ENCODE measurements around the gene CD82. TPM values are rescaled to one million over a fixed set of nuclear protein-coding genes. Genes with fewer than 3 reads are reported as not detected.

CD82 gene
- total RNA-seq, 5 donors from 2014 or later (not counting 1 experiment from before 2014, with no cell fraction given): 53.4 to 99.6 (median 69.0) TPM

- Mint-ChIP-seq H3K27me3 (peaks cover 8 to 24% of the 10 kb centered on the region in 2 donors), H3K4me1 (peaks cover 8 to 17% (median 17%) of the 10 kb centered on the region in 3 donors), H3K27ac (no peak overlapping the region), H3K4me3 (no peak overlapping the region), H3K36me3 (no peaks in the 10 kb centered on the region), H3K9me3 (no peaks in the 10 kb centered on the region)
- Histone ChIP-seq H3K36me3 (ENCODE audit: control insufficient read depth in 2 of 2, extremely low read depth in 1 of 2, insufficient read depth in 1 of 2, low read length in 1 of 2) (no peaks in the 10 kb centered on the region), H3K27me3 (replicated peaks in 1 of 2; ENCODE audit: control insufficient read depth in 2 of 2, extremely low read depth in 1 of 2, insufficient read depth in 2 of 2, low read length in 1 of 2) (peaks cover 0 to 37% of the 10 kb centered on the region in 2 experiments), H3K9me3 (no peaks in the 10 kb centered on the region), H3K4me1 (ENCODE audit: control insufficient read depth in 1 of 2, extremely low read depth in 1 of 2, insufficient read depth in 2 of 2, low read length in 2 of 2) (peaks cover 0 to 5% of the 10 kb centered on the region in 2 experiments), H3K4me3 (ENCODE audit: control insufficient read depth in 1 of 2, extremely low read depth in 1 of 2, low read length in 1 of 2) (no peak overlapping the region), H3K27ac (ENCODE audit: low read length) (no peak overlapping the region)
- DNase-seq (peak in 1 of 35 experiments; percentile 5), ATAC-seq (replicated peaks in 1 of 4) (no peak)
- ChIA-PET POLR2A (no interaction called here), CTCF (interaction anchor here (0.7 to 1.0 kb wide), 3 partner anchors 17 to 278 kb away, joined by 3 to 4 read pairs (median 3); no protein-coding TSS in a partner anchor)
- 80% methylated on average over 2 of the region's 6 CpGs for WGBS (ENCODE audit: insufficient coverage)
Observed at GRCh38 chr11:44633641-44634040, 68.2 kb downstream of the CD82 start.

- Mint-ChIP-seq H3K4me3 (no peak overlapping the region), H3K4me1 (peaks cover 8 to 17% (median 17%) of the 10 kb centered on the region in 3 donors), H3K27me3 (peaks cover 8 to 24% of the 10 kb centered on the region in 2 donors), H3K36me3 (no peaks in the 10 kb centered on the region), H3K27ac (no peak overlapping the region), H3K9me3 (no peaks in the 10 kb centered on the region)
- H3K4me3 ChIP-seq (ENCODE audit: control insufficient read depth in 1 of 2, extremely low read depth in 1 of 2, low read length in 1 of 2): no peak overlapping the region
- no peak overlapping the region for H3K27ac ChIP-seq (ENCODE audit: low read length)
- ChIA-PET CTCF (interaction anchor here in 1 of 2 donors (0.7 kb wide), 1 partner anchor 16 kb away, joined by 3 read pairs; no protein-coding TSS in a partner anchor), POLR2A (no interaction called here)
- H3K36me3 ChIP-seq (ENCODE audit: control insufficient read depth in 2 of 2, extremely low read depth in 1 of 2, insufficient read depth in 1 of 2, low read length in 1 of 2): no peaks in the 10 kb centered on the region
- H3K9me3 ChIP-seq: no peaks in the 10 kb centered on the region
- H3K27me3 ChIP-seq (replicated peaks in 1 of 2; ENCODE audit: control insufficient read depth in 2 of 2, extremely low read depth in 1 of 2, insufficient read depth in 2 of 2, low read length in 1 of 2): peaks cover 0 to 37% of the 10 kb centered on the region in 2 experiments
- ATAC-seq (replicated peaks in 1 of 4): no peak
- WGBS (ENCODE audit: insufficient coverage): 82% methylated on average over 16 of the region's 24 CpGs
- DNase-seq: peak in 1 of 35 experiments; percentile 8
- peaks cover 0 to 5% of the 10 kb centered on the region in 2 experiments for H3K4me1 ChIP-seq (ENCODE audit: control insufficient read depth in 1 of 2, extremely low read depth in 1 of 2, insufficient read depth in 2 of 2, low read length in 2 of 2)
Observed at GRCh38 chr11:44634401-44635281, 69.2 kb downstream of the CD82 start.

GRCh38 chr11:44637487-44637886 is 72.0 kb downstream of the CD82 start:
- Histone ChIP-seq H3K36me3 (ENCODE audit: control insufficient read depth in 2 of 2, extremely low read depth in 1 of 2, insufficient read depth in 1 of 2, low read length in 1 of 2) (no peaks in the 10 kb centered on the region), H3K9me3 (no peaks in the 10 kb centered on the region), H3K27me3 (replicated peaks in 1 of 2; ENCODE audit: control insufficient read depth in 2 of 2, extremely low read depth in 1 of 2, insufficient read depth in 2 of 2, low read length in 1 of 2) (peaks cover 0 to 30% of the 10 kb centered on the region in 2 experiments), H3K4me1 (ENCODE audit: control insufficient read depth in 1 of 2, extremely low read depth in 1 of 2, insufficient read depth in 2 of 2, low read length in 2 of 2) (peaks cover 0 to 5% of the 10 kb centered on the region in 2 experiments), H3K27ac (ENCODE audit: low read length) (no peak overlapping the region), H3K4me3 (ENCODE audit: control insufficient read depth in 1 of 2, extremely low read depth in 1 of 2, low read length in 1 of 2) (no peak overlapping the region)
- CTCF ChIA-PET: interaction anchor here in 1 of 2 donors (0.6 kb wide), 1 partner anchor 283 kb away, joined by 3 read pairs; no protein-coding TSS in a partner anchor
- Mint-ChIP-seq H3K27me3 (peaks cover 12 to 24% of the 10 kb centered on the region in 2 donors), H3K9me3 (peaks cover 4 to 8% (median 7%) of the 10 kb centered on the region in 3 donors), H3K4me3 (no peak overlapping the region), H3K4me1 (peaks cover 8 to 13% (median 10%) of the 10 kb centered on the region in 3 donors), H3K27ac (no peak overlapping the region), H3K36me3 (no peaks in the 10 kb centered on the region)
- ATAC-seq (replicated peaks in 1 of 4): no peak
- DNase-seq: no peak
- no CpG with 5 or more reads among the region's 2 CpGs for WGBS (ENCODE audit: insufficient coverage)
- POLR2A ChIA-PET: no interaction called here

- ChIA-PET POLR2A (no interaction called here), CTCF (no interaction called here)
- Histone ChIP-seq H3K27ac (ENCODE audit: low read length) (no peak overlapping the region), H3K36me3 (ENCODE audit: control insufficient read depth in 2 of 2, extremely low read depth in 1 of 2, insufficient read depth in 1 of 2, low read length in 1 of 2) (no peaks in the 10 kb centered on the region), H3K27me3 (replicated peaks in 1 of 2; ENCODE audit: control insufficient read depth in 2 of 2, extremely low read depth in 1 of 2, insufficient read depth in 2 of 2, low read length in 1 of 2) (peaks cover 0 to 25% of the 10 kb centered on the region in 2 experiments), H3K4me3 (ENCODE audit: control insufficient read depth in 1 of 2, extremely low read depth in 1 of 2, low read length in 1 of 2) (no peak overlapping the region), H3K4me1 (ENCODE audit: control insufficient read depth in 1 of 2, extremely low read depth in 1 of 2, insufficient read depth in 2 of 2, low read length in 2 of 2) (peaks cover 0 to 2% of the 10 kb centered on the region in 2 experiments), H3K9me3 (no peaks in the 10 kb centered on the region)
- Mint-ChIP-seq H3K4me1 (peaks cover 5 to 10% (median 6%) of the 10 kb centered on the region in 3 donors), H3K36me3 (peaks cover 5% of the 10 kb centered on the region), H3K9me3 (peaks cover 9 to 13% (median 13%) of the 10 kb centered on the region in 3 donors), H3K27ac (no peak overlapping the region), H3K27me3 (peaks cover 12 to 20% of the 10 kb centered on the region in 2 donors), H3K4me3 (no peak overlapping the region)
- DNase-seq (no peak), ATAC-seq (replicated peaks in 1 of 4) (no peak)
- 100% methylated on average over 1 of the region's 7 CpGs for WGBS (ENCODE audit: insufficient coverage)
Observed at GRCh38 chr11:44638032-44638431, 72.6 kb downstream of the CD82 start.

GRCh38 chr11:44643217-44643616 is 77.8 kb downstream of the CD82 start:
- peaks cover 4 to 13% of the 10 kb centered on the region in 2 donors for H3K27me3 Mint-ChIP-seq
- H3K27me3 ChIP-seq (replicated peaks in 1 of 2; ENCODE audit: control insufficient read depth in 2 of 2, extremely low read depth in 1 of 2, insufficient read depth in 2 of 2, low read length in 1 of 2): no peaks in the 10 kb centered on the region
- no CpG with 5 or more reads among the region's 1 CpG for WGBS (ENCODE audit: insufficient coverage)

GRCh38 chr11:44645827-44646226 is 80.4 kb downstream of the CD82 start:
- Histone ChIP-seq H3K9me3 (peaks cover 7% of the 10 kb centered on the region), H3K4me3 (ENCODE audit: control insufficient read depth in 1 of 2, extremely low read depth in 1 of 2, low read length in 1 of 2) (no peak overlapping the region), H3K4me1 (ENCODE audit: control insufficient read depth in 1 of 2, extremely low read depth in 1 of 2, insufficient read depth in 2 of 2, low read length in 2 of 2) (no peaks in the 10 kb centered on the region), H3K27me3 (replicated peaks in 1 of 2; ENCODE audit: control insufficient read depth in 2 of 2, extremely low read depth in 1 of 2, insufficient read depth in 2 of 2, low read length in 1 of 2) (peaks cover 0 to 2% of the 10 kb centered on the region in 2 experiments), H3K36me3 (ENCODE audit: control insufficient read depth in 2 of 2, extremely low read depth in 1 of 2, insufficient read depth in 1 of 2, low read length in 1 of 2) (no peaks in the 10 kb centered on the region), H3K27ac (ENCODE audit: low read length) (no peak overlapping the region)
- Mint-ChIP-seq H3K36me3 (peaks cover 8% of the 10 kb centered on the region), H3K4me3 (no peak overlapping the region), H3K27ac (no peak overlapping the region), H3K27me3 (peaks cover 12 to 18% of the 10 kb centered on the region in 2 donors), H3K4me1 (peaks cover 0 to 9% (median 8%) of the 10 kb centered on the region in 3 donors), H3K9me3 (peaks cover 16 to 38% (median 32%) of the 10 kb centered on the region in 3 donors)
- whole genome bisulfite sequencing (ENCODE audit: insufficient coverage): no CpG with 5 or more reads among the region's 3 CpGs
- ATAC-seq (replicated peaks in 1 of 4): no peak
- ChIA-PET POLR2A (no interaction called here), CTCF (interaction anchor here (0.6 kb wide), 2 partner anchors 97 to 153 kb away, joined by 3 to 7 read pairs; no protein-coding TSS in a partner anchor)
- no peak for DNase-seq

More at GRCh38 chr11:44643217-44643616, 77.8 kb downstream of the CD82 start:
- Histone ChIP-seq H3K4me1 (ENCODE audit: control insufficient read depth in 1 of 2, extremely low read depth in 1 of 2, insufficient read depth in 2 of 2, low read length in 2 of 2) (no peaks in the 10 kb centered on the region), H3K36me3 (ENCODE audit: control insufficient read depth in 2 of 2, extremely low read depth in 1 of 2, insufficient read depth in 1 of 2, low read length in 1 of 2) (no peaks in the 10 kb centered on the region), H3K9me3 (peaks cover 7% of the 10 kb centered on the region), H3K27ac (ENCODE audit: low read length) (no peak overlapping the region), H3K4me3 (ENCODE audit: control insufficient read depth in 1 of 2, extremely low read depth in 1 of 2, low read length in 1 of 2) (no peak overlapping the region)
- peaks cover 0 to 9% (median 8%) of the 10 kb centered on the region in 3 donors for H3K4me1 Mint-ChIP-seq
- DNase-seq (no peak), ATAC-seq (replicated peaks in 1 of 4) (no peak)
- peaks cover 16 to 38% (median 32%) of the 10 kb centered on the region in 3 donors for H3K9me3 Mint-ChIP-seq
- CTCF ChIA-PET: no interaction called here
- POLR2A ChIA-PET: no interaction called here
- peaks cover 8% of the 10 kb centered on the region for H3K36me3 Mint-ChIP-seq
- H3K27ac Mint-ChIP-seq: no peak overlapping the region
- H3K4me3 Mint-ChIP-seq: no peak overlapping the region
